OCI-LY7 (cell line): ENCODE data around the gene DGKG. TPM values are rescaled to one million over a fixed set of nuclear protein-coding genes. Genes with fewer than 3 reads are reported as not detected.

Experiments used
- BruUV-seq: library from RNA; stranded (reverse); fragments of 400-500 nt; replicated peaks from 2 replicates; lab custom pipeline; 2021; lab: Mats Ljungman, UMichigan
- CTCF ChIA-PET: fragments of 300-600 bp; sonication (Branson Sonifier 250); formaldehyde crosslinking; loops from one replicate; lab custom pipeline; 2022; ENCODE audit warnings: antibody characterized with exemption; ENCODE audit not compliant: unreplicated experiment; lab: Charles Lee
- POLR2A ChIA-PET: fragments of 300-600 bp; sonication (Branson Sonifier 250); formaldehyde crosslinking; loops from one replicate; lab custom pipeline; 2022; ENCODE audit warnings: antibody characterized with exemption; lab: Charles Lee
- DNase-seq: peaks from one replicate; pipeline ENCODE4 v3.0.0-alpha.2; 2015; ENCODE audit warnings: low spot score
- H2AFZ ChIP-seq: fragments of 200-600 bp; sonication (generic), shearing (Covaris generic); 2 replicates; pipeline ENCODE4 v1.6.1; 2014; ENCODE audit warnings: mild to moderate bottlenecking, antibody characterized with exemption, low read length, moderate library complexity
- H3K27ac ChIP-seq: fragments of 200-600 bp; sonication (generic); 2 replicates; pipeline ENCODE4 v1.5.1; 2014; ENCODE audit warnings: mixed run types, low read depth, mild to moderate bottlenecking, moderate library complexity, low read length, inconsistent platforms; ENCODE audit not compliant: poor library complexity, severe bottlenecking
- H3K36me3 ChIP-seq: fragments of 200-600 bp; sonication (generic); 2 replicates; pipeline ENCODE4 v1.6.1; 2014; ENCODE audit warnings: mild to moderate bottlenecking, antibody characterized with exemption, low read length, moderate library complexity, mixed read lengths; ENCODE audit not compliant: insufficient read depth
- H3K4me1 ChIP-seq: fragments of 200-600 bp; sonication (generic); 2 replicates; pipeline ENCODE4 v1.5.1; 2014; ENCODE audit warnings: mild to moderate bottlenecking, low read length; ENCODE audit not compliant: insufficient read depth, poor library complexity, severe bottlenecking
- H3K4me2 ChIP-seq: fragments of 200-600 bp; sonication (generic); 2 replicates; pipeline ENCODE4 v1.6.1; 2014; ENCODE audit warnings: mild to moderate bottlenecking, low read length
- H3K4me3 ChIP-seq: fragments of 200-600 bp; sonication (generic); 2 replicates; pipeline ENCODE4 v1.5.1; 2014; ENCODE audit warnings: mild to moderate bottlenecking, low read depth, low read length; ENCODE audit not compliant: poor library complexity, severe bottlenecking
- H3K79me2 ChIP-seq: fragments of 200-600 bp; sonication (generic); 2 replicates; pipeline ENCODE4 v1.6.1; 2016; ENCODE audit warnings: low read depth, mild to moderate bottlenecking, low read length, moderate library complexity, mixed read lengths; ENCODE audit not compliant: insufficient read depth
- H3K9me2 ChIP-seq: fragments of 200-600 bp; sonication (generic); 2 replicates; pipeline ENCODE4 v1.6.1; 2016; ENCODE audit warnings: mild to moderate bottlenecking, low read length, mixed read lengths; ENCODE audit not compliant: insufficient read depth
- H3K9me3 ChIP-seq: fragments of 200-600 bp; sonication (generic); 2 replicates; pipeline ENCODE4 v1.6.1; 2014; ENCODE audit warnings: mild to moderate bottlenecking, mixed run types, low read length, mixed read lengths
- H4K20me1 ChIP-seq: fragments of 200-600 bp; sonication (generic); 2 replicates; pipeline ENCODE4 v1.6.1; 2014; ENCODE audit warnings: mild to moderate bottlenecking, antibody characterized with exemption, low read length, moderate library complexity, mixed read lengths; ENCODE audit not compliant: insufficient read depth
- EZH2phosphoT487 ChIP-seq: fragments of 200-600 bp; sonication (generic); IDR thresholded peaks from 2 replicates; pipeline ENCODE4 v1.6.1; 2018; ENCODE audit warnings: low read depth, borderline replicate concordance, mild to moderate bottlenecking, mixed run types, antibody characterized with exemption, low read length, moderate library complexity, mixed read lengths
- intact Hi-C: fragments of 100-400 bp; cut with micrococcal nuclease; formaldehyde crosslinking; loops from one replicate; pipeline ENCODE4 v1.10.0; 2022; ENCODE audit not compliant: unreplicated experiment
- total RNA-seq, 2 experiments: library from RNA; depleted of rRNA in 1 of 2; stranded (reverse); fragments of >200 nt in 1 of 2; shearing (Covaris generic) in 1 of 2; gene quantifications; 2 replicates each; pipeline ENCODE4 v1.2.3, GENCODE V29; 2014 to 2022
- TF ChIP-seq, protein P1 (sequence below): fragments of 200-600 bp; sonication (generic); conservative IDR thresholded peaks from 2 replicates; pipeline ENCODE4 v1.5.1; 2014; ENCODE audit warnings: mild to moderate bottlenecking, antibody characterized with exemption, low read length, moderate library complexity, mixed read lengths

The DGKG gene
- total RNA-seq, 2 experiments from 2014 or later, result 0.06 TPM; not detected in 1

DNA sequence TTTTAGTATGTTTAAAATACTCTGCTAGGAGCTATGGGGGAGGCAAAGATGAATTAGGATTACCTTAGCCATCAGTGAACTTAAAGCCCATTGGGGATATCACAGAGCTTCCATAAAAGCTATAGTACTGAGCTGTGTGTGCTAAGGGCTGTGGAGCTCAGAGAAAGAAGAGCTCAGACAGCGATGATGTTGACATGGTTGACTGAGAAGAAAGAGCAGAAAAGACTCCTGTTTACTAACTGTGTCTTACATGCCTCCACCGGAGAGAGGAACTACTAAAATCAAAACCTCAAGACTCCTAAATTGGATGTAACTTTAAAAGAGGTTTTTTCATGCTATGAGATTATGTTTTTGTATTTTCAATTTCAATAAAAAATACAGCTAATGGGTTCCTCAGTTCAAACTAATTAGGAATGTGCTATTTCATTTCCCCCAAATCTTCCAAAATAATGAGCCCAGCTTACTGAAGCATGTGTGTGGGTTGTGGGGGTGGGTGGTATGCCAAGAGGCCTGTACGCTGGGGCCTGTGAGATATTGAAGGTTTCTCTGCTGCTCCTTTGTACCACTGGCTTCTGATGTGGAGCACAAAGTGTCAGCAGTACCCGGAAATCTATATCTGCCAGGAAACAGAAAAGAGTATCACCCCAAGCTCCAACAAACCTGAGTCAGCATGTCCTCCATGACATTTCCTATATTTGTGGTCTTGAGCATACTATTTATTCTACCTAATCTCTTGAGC lies 22.7 kb downstream of the DGKG start:
- no peaks in the 10 kb centered on the region for H3K9me3 ChIP-seq
- TF ChIP-seq, protein P1, sequence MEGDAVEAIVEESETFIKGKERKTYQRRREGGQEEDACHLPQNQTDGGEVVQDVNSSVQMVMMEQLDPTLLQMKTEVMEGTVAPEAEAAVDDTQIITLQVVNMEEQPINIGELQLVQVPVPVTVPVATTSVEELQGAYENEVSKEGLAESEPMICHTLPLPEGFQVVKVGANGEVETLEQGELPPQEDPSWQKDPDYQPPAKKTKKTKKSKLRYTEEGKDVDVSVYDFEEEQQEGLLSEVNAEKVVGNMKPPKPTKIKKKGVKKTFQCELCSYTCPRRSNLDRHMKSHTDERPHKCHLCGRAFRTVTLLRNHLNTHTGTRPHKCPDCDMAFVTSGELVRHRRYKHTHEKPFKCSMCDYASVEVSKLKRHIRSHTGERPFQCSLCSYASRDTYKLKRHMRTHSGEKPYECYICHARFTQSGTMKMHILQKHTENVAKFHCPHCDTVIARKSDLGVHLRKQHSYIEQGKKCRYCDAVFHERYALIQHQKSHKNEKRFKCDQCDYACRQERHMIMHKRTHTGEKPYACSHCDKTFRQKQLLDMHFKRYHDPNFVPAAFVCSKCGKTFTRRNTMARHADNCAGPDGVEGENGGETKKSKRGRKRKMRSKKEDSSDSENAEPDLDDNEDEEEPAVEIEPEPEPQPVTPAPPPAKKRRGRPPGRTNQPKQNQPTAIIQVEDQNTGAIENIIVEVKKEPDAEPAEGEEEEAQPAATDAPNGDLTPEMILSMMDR, result no peak
- no peak for TF ChIP-seq EZH2phosphoT487
- BruUV-seq, result no TSS peak
- H3K36me3 ChIP-seq, result no peaks in the 10 kb centered on the region
- H3K4me1 ChIP-seq, result no peaks in the 10 kb centered on the region
- H3K4me2 ChIP-seq, result no peak overlapping the region
- H4K20me1 ChIP-seq, result no peaks in the 10 kb centered on the region
- H3K9me2 ChIP-seq, result no peaks in the 10 kb centered on the region
- CTCF ChIA-PET, result no interaction called here
- POLR2A ChIA-PET, result interaction anchor here (1.0 kb wide), 1 partner anchor 68 kb away, joined by 3 read pairs; no protein-coding TSS in a partner anchor
- no peak for DNase-seq
- H2AFZ ChIP-seq, result no peak overlapping the region
- intact Hi-C loops, result no loop called here
- no peak overlapping the region for H3K4me3 ChIP-seq
- H3K79me2 ChIP-seq, result no peaks in the 10 kb centered on the region
- H3K27ac ChIP-seq, result no peak overlapping the region

DNA sequence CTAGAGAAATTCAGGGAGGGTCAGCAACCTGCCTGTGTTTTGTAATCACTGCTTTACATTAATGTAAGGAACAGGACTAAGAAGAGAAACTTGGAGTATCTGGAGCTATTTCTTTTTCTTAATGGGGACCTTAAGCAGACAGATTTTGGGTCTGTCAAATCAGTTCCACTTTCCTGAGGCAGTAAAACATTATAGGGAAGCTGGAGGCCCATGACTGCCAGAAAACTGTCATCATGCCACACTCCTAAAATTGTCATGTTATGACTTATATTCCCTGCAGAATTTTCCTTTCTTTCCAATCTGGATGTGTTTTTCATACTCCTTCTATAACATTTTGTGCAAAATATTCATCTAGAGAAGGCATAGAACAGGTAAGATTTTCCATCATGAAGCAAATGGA lies 28.8 kb downstream of the DGKG start:
- ChIA-PET POLR2A (interaction anchor here (0.7 kb wide), 1 partner anchor 10 kb away, joined by 4 read pairs; no protein-coding TSS in a partner anchor), CTCF (no interaction called here)
- H3K9me2 ChIP-seq, result no peaks in the 10 kb centered on the region
- H3K27ac ChIP-seq, result no peak overlapping the region
- no peaks in the 10 kb centered on the region for H3K9me3 ChIP-seq
- no peak for TF ChIP-seq EZH2phosphoT487
- TF ChIP-seq, protein P1, result no peak
- H3K4me2 ChIP-seq, result no peak overlapping the region
- H2AFZ ChIP-seq, result no peak overlapping the region
- intact Hi-C loops, result no loop called here
- no TSS peak for BruUV-seq
- no peaks in the 10 kb centered on the region for H3K79me2 ChIP-seq
- H4K20me1 ChIP-seq, result no peaks in the 10 kb centered on the region
- H3K4me3 ChIP-seq, result no peak overlapping the region
- no peaks in the 10 kb centered on the region for H3K4me1 ChIP-seq
- no peaks in the 10 kb centered on the region for H3K36me3 ChIP-seq
- no peak for DNase-seq

DNA sequence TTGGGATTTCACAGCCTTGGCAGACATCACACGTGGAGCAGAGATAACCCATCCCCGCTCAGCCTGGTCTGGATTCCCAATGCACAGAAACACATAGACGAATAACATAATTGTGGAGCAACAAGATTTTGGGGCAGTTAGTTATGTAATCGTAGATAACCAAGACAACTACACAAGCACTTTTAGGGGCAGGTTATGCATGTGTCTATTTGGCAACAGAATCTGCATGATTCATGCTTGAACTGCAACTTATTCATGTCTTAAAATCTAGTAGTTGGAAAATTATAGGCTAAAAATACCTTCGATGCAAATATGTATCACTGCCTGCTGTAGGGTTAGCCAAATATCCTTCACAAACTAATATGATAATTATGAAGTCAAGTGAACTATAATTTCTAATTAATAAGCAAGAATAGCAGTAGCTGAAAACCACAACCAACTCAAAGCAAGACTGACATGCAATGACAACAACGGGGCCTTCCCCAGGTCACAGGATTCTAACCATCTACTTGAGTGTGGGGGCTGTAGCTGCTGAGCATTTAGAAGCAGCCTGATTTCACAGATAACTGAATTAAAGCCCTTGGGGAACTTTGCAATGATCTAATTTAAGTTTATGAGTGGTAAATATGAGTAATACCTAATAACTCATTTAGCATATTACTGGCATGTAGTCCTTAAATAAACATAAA lies 31.1 kb downstream of the DGKG start:
- ChIA-PET POLR2A (no interaction called here), CTCF (no interaction called here)
- Histone ChIP-seq H3K79me2 (no peaks in the 10 kb centered on the region), H2AFZ (no peak overlapping the region), H3K9me2 (no peaks in the 10 kb centered on the region), H3K4me3 (no peak overlapping the region), H3K4me2 (no peak overlapping the region), H3K27ac (no peak overlapping the region), H4K20me1 (no peaks in the 10 kb centered on the region), H3K4me1 (no peaks in the 10 kb centered on the region), H3K36me3 (no peaks in the 10 kb centered on the region), H3K9me3 (no peaks in the 10 kb centered on the region)
- no TSS peak for BruUV-seq
- intact Hi-C loops, result no loop called here
- TF ChIP-seq, protein P1, result no peak
- TF ChIP-seq EZH2phosphoT487, result no peak
- DNase-seq, result no peak
